H1 (cell line): ENCODE data around the gene ALDH4A1. TPM values are rescaled to one million over a fixed set of nuclear protein-coding genes. Genes with fewer than 3 reads are reported as not detected.

ENCODE experiments used
- CTCF ChIA-PET: fragments of 300-600 bp; sonication (Branson Sonifier 250); formaldehyde crosslinking; loops from one replicate; lab custom pipeline; 2021; ENCODE audit not compliant: partially characterized antibody; lab: Charles Lee
- POLR2A ChIA-PET: fragments of 300-600 bp; sonication (Branson Sonifier 250); formaldehyde crosslinking; loops from one replicate; lab custom pipeline; 2021; ENCODE audit warnings: inconsistent platforms; ENCODE audit not compliant: partially characterized antibody; lab: Charles Lee
- DNase-seq, 2 experiments: peaks; one replicate each; pipeline versions ENCODE4 v3.0.0 to v3.0.0-alpha.2; 2010 to 2022; ENCODE audit warnings: low spot score in 2 of 2, low read depth in 1 of 2, mixed read lengths in 1 of 2
- FAIRE-seq: peaks from 2 replicates; lab custom pipeline; 2011; peaks lifted over from hg19 to GRCh38; lab: Jason Lieb, UNC
- H2AFZ ChIP-seq: 2 replicates; pipeline ENCODE4 v1.8.1; 2012; ENCODE audit warnings: low read length, inconsistent platforms
- H2AK5ac ChIP-seq: 2 replicates; pipeline ENCODE4 v1.6.1; 2013; ENCODE audit warnings: low read depth, low read length
- H2BK120ac ChIP-seq: replicated peaks from 2 replicates; pipeline ENCODE3; 2013; ENCODE audit warnings: low read depth, low read length, inconsistent platforms
- H2BK12ac ChIP-seq: 2 replicates; pipeline ENCODE4 v1.6.1; 2013; ENCODE audit warnings: low read depth, low read length
- H2BK15ac ChIP-seq: 2 replicates; pipeline ENCODE4 v1.6.1; 2013; ENCODE audit warnings: low read length
- H2BK20ac ChIP-seq: 2 replicates; pipeline ENCODE4 v1.6.1; 2013; ENCODE audit warnings: low read length
- H2BK5ac ChIP-seq: 2 replicates; pipeline ENCODE4 v1.6.1; 2013; ENCODE audit warnings: low read depth, low read length
- H3K14ac ChIP-seq: 2 replicates; pipeline ENCODE4 v1.6.1; 2013; ENCODE audit warnings: inconsistent platforms; ENCODE audit not compliant: insufficient read length
- H3K18ac ChIP-seq: 2 replicates; pipeline ENCODE4 v1.6.1; 2013; ENCODE audit warnings: low read length; ENCODE audit errors: extremely low read depth
- H3K23ac ChIP-seq: 2 replicates; pipeline ENCODE4 v1.6.1; 2013; ENCODE audit warnings: inconsistent platforms; ENCODE audit not compliant: insufficient read length
- H3K23me2 ChIP-seq: 2 replicates; pipeline ENCODE4 v1.6.1; 2013; ENCODE audit warnings: low read depth, low read length
- H3K27ac ChIP-seq: 2 replicates; pipeline ENCODE4 v1.6.1; 2011; ENCODE audit warnings: low read depth, low read length, inconsistent platforms
- H3K27me3 ChIP-seq, 4 experiments: replicated peaks in 1 of 4; 1 replicate in 1 of 4; 2 replicates in 3 of 4; pipeline versions ENCODE4 v1.6.1 to v1.8.1; 2011 to 2013; ENCODE audit warnings: low read length in 3 of 4, mild to moderate bottlenecking in 3 of 4, inconsistent platforms in 2 of 4, mixed read lengths in 2 of 4, moderate library complexity in 1 of 4; ENCODE audit not compliant: control insufficient read depth in 3 of 4, insufficient read depth in 3 of 4; ENCODE audit errors: extremely low read depth in 1 of 4
- H3K36me3 ChIP-seq, 4 experiments: 2 replicates each; pipeline versions ENCODE4 v1.6.1 to v1.8.1; 2011 to 2013; ENCODE audit warnings: mild to moderate bottlenecking in 4 of 4, low read length in 3 of 4, moderate library complexity in 2 of 4, control low read depth in 1 of 4, inconsistent platforms in 1 of 4; ENCODE audit not compliant: insufficient read depth in 4 of 4, control insufficient read depth in 2 of 4
- H3K4ac ChIP-seq: replicated peaks from 2 replicates; pipeline ENCODE3; 2013; ENCODE audit warnings: low read length, low read depth, mixed read lengths, inconsistent platforms; ENCODE audit not compliant: insufficient read length
- H3K4me1 ChIP-seq, 4 experiments: replicated peaks in 1 of 4; 1 replicate in 1 of 4; 2 replicates in 3 of 4; pipeline versions ENCODE4 v1.6.1 to v1.8.1; 2011 to 2013; ENCODE audit warnings: low read length in 3 of 4, inconsistent platforms in 2 of 4, mixed read lengths in 1 of 4; ENCODE audit not compliant: insufficient read depth in 4 of 4, control insufficient read depth in 3 of 4
- H3K4me2 ChIP-seq, 2 experiments: 2 replicates each; pipeline versions ENCODE4 v1.6.1 to v1.8.1; 2011 to 2013; ENCODE audit warnings: low read depth in 2 of 2, low read length in 2 of 2, control low read depth in 1 of 2, inconsistent platforms in 1 of 2, mild to moderate bottlenecking in 1 of 2; ENCODE audit not compliant: insufficient read depth in 1 of 2
- H3K4me3 ChIP-seq, 4 experiments: fragments of 200-600, 300-600 bp in 1 of 4; sonication (generic), shearing (Covaris generic), sonication (Bioruptor Twin) in 1 of 4; 2 replicates each; pipeline versions ENCODE4 v1.5.1 to v1.8.1; 2011 to 2016; ENCODE audit warnings: low read length in 4 of 4, low read depth in 3 of 4, control low read depth in 2 of 4, inconsistent platforms in 2 of 4, mild to moderate bottlenecking in 2 of 4, mixed read lengths in 1 of 4, moderate library complexity in 1 of 4; ENCODE audit not compliant: insufficient read depth in 2 of 4; ENCODE audit errors: extremely low read depth in 1 of 4
- H3K56ac ChIP-seq: replicated peaks from 2 replicates; pipeline ENCODE3; 2013; ENCODE audit warnings: low read depth, mild to moderate bottlenecking, mixed read lengths, low read length, inconsistent platforms; ENCODE audit not compliant: insufficient read length
- H3K79me1 ChIP-seq: 2 replicates; pipeline ENCODE4 v1.6.1; 2013; ENCODE audit warnings: low read depth, low read length, control low read depth
- H3K79me2 ChIP-seq, 2 experiments: 2 replicates each; pipeline versions ENCODE4 v1.6.1 to v1.8.1; 2012 to 2013; ENCODE audit warnings: low read length in 2 of 2, mild to moderate bottlenecking in 2 of 2, inconsistent platforms in 1 of 2; ENCODE audit not compliant: insufficient read depth in 2 of 2, control insufficient read depth in 1 of 2
- H3K9ac ChIP-seq, 4 experiments: replicated peaks in 1 of 4; 1 replicate in 1 of 4; 2 replicates in 3 of 4; pipeline versions ENCODE4 v1.6.1 to v1.8.1; 2011 to 2013; ENCODE audit warnings: low read depth in 3 of 4, low read length in 3 of 4, control low read depth in 2 of 4, mild to moderate bottlenecking in 2 of 4, moderate library complexity in 2 of 4, inconsistent platforms in 1 of 4; ENCODE audit errors: extremely low read depth in 1 of 4
- H3K9me3 ChIP-seq, 2 experiments: 2 replicates each; pipeline versions ENCODE4 v1.6.1 to v1.8.1; 2012 to 2013; ENCODE audit warnings: mild to moderate bottlenecking in 2 of 2, moderate library complexity in 2 of 2, control low read depth in 1 of 2, inconsistent platforms in 1 of 2, low read depth in 1 of 2, low read length in 1 of 2, mixed read lengths in 1 of 2; ENCODE audit not compliant: insufficient read depth in 2 of 2
- H4K20me1 ChIP-seq, 2 experiments: replicated peaks in 1 of 2; 2 replicates each; pipeline versions ENCODE3 to v1.8.1; 2011 to 2013; ENCODE audit warnings: inconsistent platforms in 2 of 2, low read length in 2 of 2, mild to moderate bottlenecking in 1 of 2; ENCODE audit not compliant: insufficient read depth in 2 of 2, control insufficient read depth in 1 of 2
- H4K5ac ChIP-seq: 2 replicates; pipeline ENCODE4 v1.6.1; 2013; ENCODE audit warnings: low read length, low read depth, mixed read lengths, inconsistent platforms; ENCODE audit not compliant: insufficient read length
- H4K8ac ChIP-seq: 2 replicates; pipeline ENCODE4 v1.8.0; 2013; ENCODE audit warnings: mild to moderate bottlenecking, moderate library complexity, low read length, inconsistent platforms; ENCODE audit not compliant: insufficient read depth; ENCODE audit errors: extremely low read depth
- H4K91ac ChIP-seq: replicated peaks from 2 replicates; pipeline ENCODE3; 2013; ENCODE audit warnings: low read length, mixed read lengths, inconsistent platforms; ENCODE audit not compliant: insufficient read length
- CBX8 ChIP-seq: fragments of 300-800, 300-1000 bp; sonication (generic); IDR thresholded peaks from 2 replicates; pipeline ENCODE4 v1.7.1; 2016; ENCODE audit warnings: low read depth, low read length, borderline replicate concordance
- EGR1 ChIP-seq: IDR thresholded peaks from 2 replicates; pipeline ENCODE4 v1.6.1; 2011; ENCODE audit warnings: low read depth, low read length, borderline replicate concordance
- NANOG ChIP-seq: IDR thresholded peaks from 2 replicates; pipeline ENCODE4 v1.6.1; 2011; ENCODE audit warnings: low read length, low read depth, mild to moderate bottlenecking, inconsistent platforms; ENCODE audit not compliant: insufficient read depth, poor library complexity, severe bottlenecking
- RFX5 ChIP-seq: IDR thresholded peaks from 2 replicates; pipeline ENCODE4 v1.6.1; 2011; ENCODE audit warnings: low read depth, low read length, improper control_type of control experiment, borderline replicate concordance
- WGBS, 2 experiments: shearing (Covaris generic) in 1 of 2; methylation state at CpG; one replicate each; pipeline versions ENCODE4 v1.1.6 to v1.1.7; 2013 to 2015; ENCODE audit warnings: low lambda C conversion rate in 2 of 2, mixed read lengths in 2 of 2, inconsistent platforms in 1 of 2, low coverage in 1 of 2, missing lambda C conversion rate in 1 of 2; ENCODE audit not compliant: insufficient replicate concordance in 2 of 2, insufficient coverage in 1 of 2, insufficient read length in 1 of 2; ENCODE audit errors: extremely low coverage in 1 of 2, missing lambda C conversion rate in 1 of 2; 5-methylcytosine and 5-hydroxymethylcytosine counted together
- polyA plus RNA-seq, 7 experiments: library from polyadenylated mRNA; depleted of rRNA in 3 of 7; stranded (reverse) in 5 of 7; unstranded in 2 of 7; fragments of >200 nt in 5 of 7; fragments of 200-250 nt in 2 of 7; gene quantifications; 1 replicate in 5 of 7; 2 replicates in 1 of 7; 4 replicates in 1 of 7; pipeline versions ENCODE4 v1.2.1 to v1.2.3, GENCODE V29; 2011 to 2013; ENCODE audit warnings: missing spikeins in 2 of 7, mixed read lengths in 2 of 7
- total RNA-seq: library from RNA; stranded (reverse); fragmentation: NEBNext Ultra II Directional; extraction: Animal tissue kit (Norgen Biotek cat#: 25700); gene quantifications from 2 replicates; pipeline ENCODE4 v1.2.1, GENCODE V29; 2021

The ALDH4A1 gene
- total and polyA plus RNA-seq, 2 of the 8 experiments (the other 6 are each of a cell fraction or from before 2014, with no cell fraction given) = 30.3 to 35.9 TPM

DNA sequence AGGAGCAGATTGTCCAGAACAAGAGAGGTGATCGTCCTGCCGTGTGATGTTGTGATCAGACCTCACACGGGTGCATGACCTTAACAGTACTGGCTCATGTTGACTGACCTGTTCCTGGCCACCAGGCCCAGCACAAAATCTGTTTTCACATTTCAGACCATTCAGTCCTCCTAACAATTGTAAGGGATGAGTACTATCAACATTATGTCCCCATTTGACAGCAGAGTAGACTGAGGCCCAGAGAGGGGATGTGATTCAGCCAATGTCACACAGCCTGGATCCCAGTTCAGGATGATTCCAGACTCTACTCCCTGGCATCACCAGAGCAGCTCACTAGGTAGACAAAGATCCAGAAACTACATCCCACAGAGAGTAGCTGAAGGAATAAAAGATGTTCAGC is 35.5 kb downstream of the ALDH4A1 start:
- ChIA-PET CTCF (interaction anchor here (0.5 to 2.5 kb wide), 2 partner anchors 17 to 162 kb away, joined by 3 to 7 read pairs; no protein-coding TSS in a partner anchor), POLR2A (no interaction called here)
- no peak overlapping the region for H3K4me3 ChIP-seq
- H4K8ac ChIP-seq = no peak overlapping the region
- no peaks in the 10 kb centered on the region for H3K27me3 ChIP-seq
- no peak overlapping the region for H3K4me2 ChIP-seq
- no peaks in the 10 kb centered on the region for H3K79me2 ChIP-seq
- no peak overlapping the region for H2BK15ac ChIP-seq
- H3K23me2 ChIP-seq = no peaks in the 10 kb centered on the region
- no peak overlapping the region for H3K14ac ChIP-seq
- H3K56ac ChIP-seq = no peak overlapping the region
- no peak overlapping the region for H2AK5ac ChIP-seq
- no peak overlapping the region for H2AFZ ChIP-seq
- no peak for TF ChIP-seq RFX5
- no peak for TF ChIP-seq NANOG
- TF ChIP-seq CBX8 = no peak
- no peak for TF ChIP-seq EGR1
- H3K18ac ChIP-seq = no peak overlapping the region
- H3K9me3 ChIP-seq = no peaks in the 10 kb centered on the region
- H3K9ac ChIP-seq = no peak overlapping the region
- H3K23ac ChIP-seq = no peak overlapping the region
- no peak for DNase-seq
- H3K27ac ChIP-seq = no peak overlapping the region
- peaks cover 0 to 2% of the 10 kb centered on the region in 2 experiments for H4K20me1 ChIP-seq
- no peak for FAIRE-seq
- peaks cover 2% of the 10 kb centered on the region; the same call in 1 of the 2 replicates for H3K79me1 ChIP-seq
- H3K36me3 ChIP-seq = no peaks in the 10 kb centered on the region
- no peak overlapping the region for H2BK12ac ChIP-seq
- no peaks in the 10 kb centered on the region for H3K4me1 ChIP-seq
- H2BK5ac ChIP-seq = no peak overlapping the region
- WGBS, 2 experiments = 95% methylated on average over 3 of the region's 3 CpGs; no CpG with 5 or more reads in 1 of the 2 experiments
- H2BK120ac ChIP-seq = no peak overlapping the region
- H2BK20ac ChIP-seq = no peak overlapping the region
- H4K5ac ChIP-seq = no peak overlapping the region
- no peak overlapping the region for H3K4ac ChIP-seq
- no peak overlapping the region for H4K91ac ChIP-seq
